T-helper 9 cell (primary cell): ENCODE measurements around the gene FLG.
"Not testable (repeated sequence)": the region's sequence is repeated elsewhere in the genome, so short reads cannot be mapped to it uniquely, and the experiment has no call there.

Source experiments
- DNase-seq: peaks from one replicate; pipeline ENCODE4 v3.0.0-alpha.2; 2020

FLG gene

DNA sequence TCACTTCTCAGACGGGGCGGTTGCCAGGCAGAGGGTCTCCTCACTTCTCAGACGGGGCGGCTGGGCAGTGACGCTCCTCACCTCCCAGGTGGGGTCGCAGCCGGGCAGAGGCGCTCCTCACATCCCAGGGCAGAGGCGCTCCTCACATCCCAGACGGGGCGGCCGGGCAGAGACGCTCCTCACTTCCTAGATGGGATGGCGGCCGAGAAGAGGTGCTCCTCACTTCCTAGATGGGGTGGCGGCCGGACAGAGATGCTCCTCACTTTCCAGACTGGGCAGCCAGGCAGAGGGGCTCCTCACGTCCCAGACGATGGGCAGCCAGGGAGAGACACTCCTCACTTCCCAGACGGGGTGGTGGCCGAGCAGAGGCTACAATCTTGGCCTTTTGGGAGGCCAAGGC is 68.6 kb downstream of the FLG start:
- DNase-seq = not testable (repeated sequence)
